Right lobe of liver (tissue), 6 donors: ENCODE results near the gene MRPS6. TPM values are rescaled to one million over a fixed set of nuclear protein-coding genes. Genes with fewer than 3 reads are reported as not detected.

Source experiments
- ATAC-seq, 4 donors: fragments of 200-7000 bp; cut with Tn5 transposase; one replicate each; pipeline ENCODE4 v1.9.1; 2020; ENCODE audit warnings: mild to moderate bottlenecking in 4 of 4, moderate library complexity in 4 of 4
- DNase-seq, 3 donors: peaks; one replicate each; pipeline ENCODE4 v3.0.0-alpha.2; 2020
- H3K27ac ChIP-seq, 3 donors: fragments of 200-600 bp; one replicate each; pipeline ENCODE4 v1.8.0; 2022
- H3K27me3 ChIP-seq, 2 donors: fragments of 200-600 bp; one replicate each; pipeline ENCODE4 v1.8.0; 2022
- H3K36me3 ChIP-seq, 4 donors: fragments of 200-600 bp; sonication (generic) in 1 of 4; one replicate each; pipeline versions ENCODE4 v1.5.1 to v1.8.0; 2017 to 2022; ENCODE audit warnings: control low read depth in 1 of 4
- H3K4me1 ChIP-seq, 4 donors: fragments of 200-600 bp; sonication (generic) in 1 of 4; one replicate each; pipeline versions ENCODE4 v1.5.1 to v1.8.0; 2017 to 2022; ENCODE audit warnings: control low read depth in 1 of 4
- H3K4me3 ChIP-seq, 3 donors: fragments of 200-600 bp; one replicate each; pipeline ENCODE4 v1.8.0; 2022
- H3K9me3 ChIP-seq, 4 donors: fragments of 200-600 bp; sonication (generic) in 1 of 4; one replicate each; pipeline versions ENCODE4 v1.5.1 to v1.8.0; 2017 to 2022; ENCODE audit warnings: control low read depth in 1 of 4
- POLR2A ChIP-seq: fragments of 450-650 bp; IDR thresholded peaks from one replicate; pipeline ENCODE4 v1.6.1; 2017; ENCODE audit warnings: antibody characterized with exemption, mild to moderate bottlenecking
- WGBS: methylation state at CpG from one replicate; pipeline ENCODE4 v1.1.6; 2018; ENCODE audit warnings: low coverage, low lambda C conversion rate; ENCODE audit not compliant: insufficient coverage; ENCODE audit errors: missing lambda C conversion rate; 5-methylcytosine and 5-hydroxymethylcytosine counted together
- intact Hi-C, 2 donors: fragments of 100-400 bp; cut with DNase I; formaldehyde crosslinking; loops; one replicate each; pipeline versions ENCODE4 v1.11.2 to v1.14.1; 2022
- total RNA-seq, 6 experiments: library from RNA; depleted of rRNA in 2 of 6; stranded (reverse); fragments of >200 nt in 2 of 6; fragmentation: NEBNext Ultra II Directional in 3 of 6; extraction: Animal tissue kit (Norgen Biotek cat#: 25700) in 3 of 6; gene quantifications; one replicate each; pipeline versions ENCODE4 v1.1.0 to v1.2.4, GENCODE V29; 2016 to 2023
- TF ChIP-seq, protein P1 (sequence below), 4 donors: fragments of 200-600 bp in 3 of 4; fragments of 450-650 bp in 1 of 4; IDR thresholded peaks; one replicate each; pipeline versions ENCODE4 v1.5.1 to v1.8.0; 2016 to 2022; ENCODE audit warnings: antibody characterized with exemption in 4 of 4, mild to moderate bottlenecking in 2 of 4
- donor health status: DM: no; HTN: yes; CAD: no.
- donor health status: DM: no; HTN: no; CAD: no.
- donor health status: DM: no; HTN: no; CAD: no.
- donor health status: DM: no; HTN: yes; CAD: no.
- donor health status: DM: no; HTN: yes; CAD: no.

MRPS6 gene
- total RNA-seq, 6 experiments from 2014 or later = 16.0 to 30.0 (median 24.5) TPM

DNA sequence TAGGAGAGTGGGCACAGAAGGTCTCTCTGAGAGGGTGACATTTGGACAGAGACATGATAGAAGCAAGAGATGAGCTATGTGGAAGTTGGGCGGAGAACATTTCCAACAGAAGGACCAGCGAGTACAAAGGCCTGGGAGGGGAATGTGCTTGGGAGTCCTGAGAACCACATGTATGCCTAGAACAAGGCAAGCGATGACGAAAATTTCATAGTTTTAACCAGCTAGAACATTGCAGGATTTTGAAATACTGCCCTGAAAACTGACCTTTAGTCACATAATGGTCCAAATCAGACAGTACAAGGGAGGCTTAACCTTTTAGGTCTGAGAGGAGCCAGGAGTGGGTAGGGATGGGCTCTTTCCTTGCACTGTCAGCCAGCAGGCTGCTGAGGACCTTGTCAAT is 68.0 kb downstream of the MRPS6 start:
- Histone ChIP-seq H3K36me3 (no peaks in the 10 kb centered on the region), H3K27ac (peak overlapping the region in 1 of 3 donors; percentile 61), H3K4me3 (no peak overlapping the region), H3K4me1 (peaks cover 0 to 16% (median 6%) of the 10 kb centered on the region in 4 donors), H3K27me3 (no peaks in the 10 kb centered on the region), H3K9me3 (no peaks in the 10 kb centered on the region)
- ATAC-seq (peak; percentile 87 to 93 (median 92)), DNase-seq (peak in 1 of 3 donors; percentile 62)
- WGBS = 51% methylated on average over 4 of the region's 4 CpGs
- no peak for TF ChIP-seq POLR2A
- TF ChIP-seq, protein P1, sequence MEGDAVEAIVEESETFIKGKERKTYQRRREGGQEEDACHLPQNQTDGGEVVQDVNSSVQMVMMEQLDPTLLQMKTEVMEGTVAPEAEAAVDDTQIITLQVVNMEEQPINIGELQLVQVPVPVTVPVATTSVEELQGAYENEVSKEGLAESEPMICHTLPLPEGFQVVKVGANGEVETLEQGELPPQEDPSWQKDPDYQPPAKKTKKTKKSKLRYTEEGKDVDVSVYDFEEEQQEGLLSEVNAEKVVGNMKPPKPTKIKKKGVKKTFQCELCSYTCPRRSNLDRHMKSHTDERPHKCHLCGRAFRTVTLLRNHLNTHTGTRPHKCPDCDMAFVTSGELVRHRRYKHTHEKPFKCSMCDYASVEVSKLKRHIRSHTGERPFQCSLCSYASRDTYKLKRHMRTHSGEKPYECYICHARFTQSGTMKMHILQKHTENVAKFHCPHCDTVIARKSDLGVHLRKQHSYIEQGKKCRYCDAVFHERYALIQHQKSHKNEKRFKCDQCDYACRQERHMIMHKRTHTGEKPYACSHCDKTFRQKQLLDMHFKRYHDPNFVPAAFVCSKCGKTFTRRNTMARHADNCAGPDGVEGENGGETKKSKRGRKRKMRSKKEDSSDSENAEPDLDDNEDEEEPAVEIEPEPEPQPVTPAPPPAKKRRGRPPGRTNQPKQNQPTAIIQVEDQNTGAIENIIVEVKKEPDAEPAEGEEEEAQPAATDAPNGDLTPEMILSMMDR (IDR thresholded peaks at IDR 0.05) = no peak
- intact Hi-C loops = loop anchor here in 1 of 2 donors (10.0 kb wide), 1 partner anchor 53 kb away; no protein-coding TSS in a partner anchor

DNA sequence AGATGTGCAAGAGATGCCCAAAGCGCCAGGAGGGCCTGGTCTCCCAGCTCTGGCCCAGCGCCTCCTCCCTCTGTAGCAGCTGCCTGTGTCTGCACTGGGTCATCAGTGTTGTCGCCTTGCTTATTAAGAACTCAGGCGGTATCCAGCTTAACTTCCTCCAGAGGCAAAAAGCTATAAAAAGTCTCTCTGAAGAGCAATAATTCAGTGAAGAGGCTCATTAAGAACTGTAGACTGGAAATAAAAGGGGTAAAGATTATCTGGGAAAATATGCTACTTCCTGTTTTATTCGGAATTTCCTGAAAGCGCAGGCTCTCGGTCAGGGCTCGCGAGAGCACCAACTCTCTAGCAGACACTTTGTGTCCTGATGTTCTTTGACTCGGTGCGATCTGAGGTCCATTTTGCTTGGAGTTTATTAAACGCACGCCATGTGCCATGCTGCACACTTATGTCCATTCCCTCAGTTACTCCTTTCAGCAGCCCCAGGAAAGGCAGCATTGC is 70.4 kb downstream of the MRPS6 start:
- no peaks in the 10 kb centered on the region for H3K36me3 ChIP-seq
- H3K9me3 ChIP-seq = no peaks in the 10 kb centered on the region
- DNase-seq (no peak), ATAC-seq (peak in 1 of 4 donors; percentile 8)
- H3K4me1 ChIP-seq = peaks cover 0 to 16% (median 6%) of the 10 kb centered on the region in 4 donors
- intact Hi-C loops = loop anchor here in 1 of 2 donors (10.0 kb wide), 1 partner anchor 51 kb away; no protein-coding TSS in a partner anchor
- TF ChIP-seq, protein P1 (IDR thresholded peaks at IDR 0.05) = no peak
- TF ChIP-seq POLR2A = no peak
- H3K27me3 ChIP-seq = no peaks in the 10 kb centered on the region
- H3K4me3 ChIP-seq = no peak overlapping the region
- 80% methylated on average over 12 of the region's 13 CpGs for WGBS
- no peak overlapping the region for H3K27ac ChIP-seq

DNA sequence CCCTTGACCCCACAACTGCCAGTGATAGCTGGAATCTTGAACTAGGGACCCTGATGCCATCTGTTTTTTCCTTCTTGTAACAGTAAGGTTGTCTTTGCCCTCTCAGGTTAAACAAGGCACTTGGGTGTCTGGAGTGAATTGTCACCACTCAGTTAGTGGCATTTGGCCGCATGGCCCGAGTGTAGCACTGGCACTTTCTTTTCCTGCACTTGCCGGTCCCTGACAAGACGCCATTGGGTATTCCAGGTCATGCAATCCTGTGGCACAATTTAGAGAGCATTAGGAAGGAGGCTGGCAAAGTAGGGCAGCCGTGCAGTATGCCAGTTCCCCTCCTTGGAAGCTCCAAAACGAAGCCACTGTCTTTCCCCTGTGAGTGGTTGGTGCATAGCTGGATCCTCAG is 70.8 kb downstream of the MRPS6 start:
- TF ChIP-seq POLR2A = no peak
- H3K27ac ChIP-seq = no peak overlapping the region
- whole genome bisulfite sequencing = no CpG with 5 or more reads among the region's 6 CpGs
- no peaks in the 10 kb centered on the region for H3K27me3 ChIP-seq
- no peaks in the 10 kb centered on the region for H3K36me3 ChIP-seq
- DNase-seq (no peak), ATAC-seq (no peak)
- no peak overlapping the region for H3K4me3 ChIP-seq
- peaks cover 0 to 16% (median 6%) of the 10 kb centered on the region in 4 donors for H3K4me1 ChIP-seq
- H3K9me3 ChIP-seq = no peaks in the 10 kb centered on the region
- intact Hi-C loops = loop anchor here in 1 of 2 donors (10.0 kb wide), 1 partner anchor 51 kb away; no protein-coding TSS in a partner anchor

DNA sequence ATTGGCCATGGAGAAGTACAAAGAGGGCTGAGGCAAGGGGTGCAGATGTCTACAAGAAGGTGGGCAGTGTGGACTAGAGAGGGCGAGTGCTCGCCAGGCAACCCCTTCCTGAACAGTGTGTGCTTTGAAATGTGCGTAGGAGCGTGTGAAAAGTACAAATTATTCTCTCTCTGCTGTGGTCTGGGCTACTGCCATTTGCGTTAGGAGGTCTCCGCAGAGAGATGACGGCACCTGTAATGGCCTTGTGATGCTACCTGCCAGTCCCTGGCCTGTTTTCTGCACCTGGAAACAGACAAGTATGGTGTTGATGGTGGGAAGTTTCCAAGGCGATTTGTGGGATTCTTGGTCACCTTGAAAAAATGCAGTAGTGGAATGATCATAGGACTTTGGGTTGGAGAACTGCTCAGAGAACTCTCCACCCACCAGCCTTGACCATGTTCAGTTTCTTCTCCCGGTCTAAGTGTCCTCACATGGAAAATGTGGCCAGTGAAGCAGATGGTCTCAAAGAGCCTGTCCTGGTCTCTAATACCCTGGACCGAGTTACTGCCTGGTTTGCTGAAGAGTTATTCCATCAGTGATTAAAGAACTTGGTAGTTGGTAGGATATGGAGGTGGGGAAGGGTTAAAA is 74.5 kb downstream of the MRPS6 start:
- Histone ChIP-seq H3K9me3 (no peaks in the 10 kb centered on the region), H3K4me3 (no peak overlapping the region), H3K27ac (no peak overlapping the region), H3K36me3 (no peaks in the 10 kb centered on the region), H3K4me1 (no peaks in the 10 kb centered on the region), H3K27me3 (no peaks in the 10 kb centered on the region)
- no peak for ATAC-seq
- TF ChIP-seq, protein P1 (IDR thresholded peaks at IDR 0.05) = no peak
- no peak for TF ChIP-seq POLR2A
- DNase-seq = no peak
- WGBS = 91% methylated on average over 6 of the region's 10 CpGs
- intact Hi-C loops = loop anchor here in 1 of 2 donors (10.0 kb wide), 1 partner anchor 47 kb away; no protein-coding TSS in a partner anchor

DNA sequence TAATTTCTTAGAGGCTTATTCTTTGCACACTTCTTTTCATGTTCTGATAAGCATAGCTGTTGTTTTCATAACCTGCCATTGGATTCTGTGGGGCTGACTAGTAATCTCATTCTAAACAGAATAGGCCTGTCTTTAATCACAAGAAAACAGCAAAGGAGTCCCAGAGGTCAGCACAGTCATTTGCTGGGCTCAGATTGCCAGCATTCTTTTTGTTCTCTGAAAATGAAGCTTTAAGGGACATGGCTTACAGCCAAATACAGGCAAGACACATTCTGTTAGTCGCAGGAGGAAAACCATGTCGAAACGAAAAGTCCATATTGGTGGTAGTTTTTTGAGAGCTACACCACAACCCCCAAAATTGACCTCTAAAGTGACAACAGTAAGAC is 75.0 kb downstream of the MRPS6 start:
- no peaks in the 10 kb centered on the region for H3K36me3 ChIP-seq
- H3K4me1 ChIP-seq = no peaks in the 10 kb centered on the region
- intact Hi-C loops = loop anchor here in 1 of 2 donors (10.0 kb wide), 1 partner anchor 46 kb away; no protein-coding TSS in a partner anchor
- no peak for ATAC-seq
- H3K9me3 ChIP-seq = no peaks in the 10 kb centered on the region
- no peak overlapping the region for H3K27ac ChIP-seq
- WGBS = 92% methylated on average over 3 of the region's 3 CpGs
- H3K4me3 ChIP-seq = no peak overlapping the region
- no peak for TF ChIP-seq POLR2A
- TF ChIP-seq, protein P1 (IDR thresholded peaks at IDR 0.05) = no peak
- no peaks in the 10 kb centered on the region for H3K27me3 ChIP-seq
- DNase-seq = no peak
